ENCODE measurements around the gene PNPLA2. TPM values are rescaled to one million over a fixed set of nuclear protein-coding genes. Genes with fewer than 3 reads are reported as not detected.

Gene PNPLA2
- total RNA-seq, 2 donors from 2014 or later: 61.8 to 115 TPM

GRCh38 chr11:862081-862661, 43.5 kb downstream of the PNPLA2 start:
- WGBS: 30% methylated on average over 20 of the region's 20 CpGs
- intact Hi-C loops (cut with DNase I): no loop called here
- H3K27ac ChIP-seq: no peak overlapping the region

GRCh38 chr11:862696-863022, 43.9 kb downstream of the PNPLA2 start:
- WGBS: 63% methylated on average over 12 of the region's 12 CpGs
- H3K36me3 ChIP-seq: no peaks in the 10 kb centered on the region
- no peak for TF ChIP-seq CTCF (IDR thresholded peaks at IDR 0.05)
- DNase-seq (ENCODE audit: low spot score): no peak
- H3K4me1 ChIP-seq (replicated peaks): no peaks in the 10 kb centered on the region
- H3K4me3 ChIP-seq: no peak overlapping the region
- H3K9me3 ChIP-seq: no peaks in the 10 kb centered on the region
- H3K27me3 ChIP-seq (replicated peaks; ENCODE audit: insufficient read depth): no peaks in the 10 kb centered on the region
- intact Hi-C loops (cut with DNase I): no loop called here
- no peak overlapping the region for H3K27ac ChIP-seq

More at GRCh38 chr11:862081-862661, 43.5 kb downstream of the PNPLA2 start:
- Histone ChIP-seq H3K4me1 (replicated peaks) (no peaks in the 10 kb centered on the region), H3K36me3 (no peaks in the 10 kb centered on the region), H3K27me3 (replicated peaks; ENCODE audit: insufficient read depth) (no peaks in the 10 kb centered on the region), H3K9me3 (no peaks in the 10 kb centered on the region), H3K4me3 (no peak overlapping the region)
- no peak for DNase-seq (ENCODE audit: low spot score)
- no peak for TF ChIP-seq POLR2A (IDR thresholded peaks at IDR 0.05)
- TF ChIP-seq CTCF (IDR thresholded peaks at IDR 0.05): no peak
- TF ChIP-seq POLR2AphosphoS5 (IDR thresholded peaks at IDR 0.05): no peak

- no peak overlapping the region for H3K27ac ChIP-seq
- H3K27me3 ChIP-seq (replicated peaks; ENCODE audit: insufficient read depth): no peaks in the 10 kb centered on the region
- intact Hi-C loops (cut with DNase I): no loop called here
- WGBS: 77% methylated on average over 24 of the region's 24 CpGs
- no peaks in the 10 kb centered on the region for H3K9me3 ChIP-seq
- TF ChIP-seq POLR2AphosphoS5 (IDR thresholded peaks at IDR 0.05): no peak
- no peak for TF ChIP-seq POLR2A (IDR thresholded peaks at IDR 0.05)
- no peak for TF ChIP-seq CTCF (IDR thresholded peaks at IDR 0.05)
- no peaks in the 10 kb centered on the region for H3K36me3 ChIP-seq
- DNase-seq (ENCODE audit: low spot score): no peak
- H3K4me1 ChIP-seq (replicated peaks): no peaks in the 10 kb centered on the region
- H3K4me3 ChIP-seq: no peak overlapping the region
Observed at GRCh38 chr11:863023-863909, 44.6 kb downstream of the PNPLA2 start.

GRCh38 chr11:863910-864827, 45.5 kb downstream of the PNPLA2 start:
- H3K36me3 ChIP-seq: no peaks in the 10 kb centered on the region
- H3K4me1 ChIP-seq (replicated peaks): no peaks in the 10 kb centered on the region
- DNase-seq (ENCODE audit: low spot score): no peak
- WGBS: 92% methylated on average over 31 of the region's 31 CpGs
- intact Hi-C loops (cut with DNase I): no loop called here
- TF ChIP-seq POLR2AphosphoS5 (IDR thresholded peaks at IDR 0.05) (no peak), CTCF (IDR thresholded peaks at IDR 0.05) (no peak), POLR2A (IDR thresholded peaks at IDR 0.05) (no peak)
- no peak overlapping the region for H3K4me3 ChIP-seq
- no peak overlapping the region for H3K27ac ChIP-seq
- H3K9me3 ChIP-seq: no peaks in the 10 kb centered on the region
- no peaks in the 10 kb centered on the region for H3K27me3 ChIP-seq (replicated peaks; ENCODE audit: insufficient read depth)
